PC-9 (cell line): ENCODE measurements around the gene AKAP6. TPM values are rescaled to one million over a fixed set of nuclear protein-coding genes. Genes with fewer than 3 reads are reported as not detected.

ENCODE experiments used
- BruUV-seq: library from RNA; stranded (reverse); fragments of 400-500 nt; replicated peaks from 2 replicates; lab custom pipeline; 2021; lab: Mats Ljungman, UMichigan
- CTCF ChIA-PET: fragments of 300-600 bp; sonication (Branson Sonifier 250); formaldehyde crosslinking; loops from one replicate; lab custom pipeline; 2022; ENCODE audit warnings: antibody characterized with exemption; lab: Charles Lee
- POLR2A ChIA-PET: fragments of 300-600 bp; sonication (Branson Sonifier 250); formaldehyde crosslinking; loops from one replicate; lab custom pipeline; 2022; ENCODE audit warnings: antibody characterized with exemption; ENCODE audit not compliant: unreplicated experiment; lab: Charles Lee
- DNase-seq, 2 experiments: peaks; one replicate each; pipeline versions ENCODE4 v3.0.0 to v3.0.0-alpha.2; 2015 to 2022; ENCODE audit warnings: mixed read lengths in 1 of 2
- H2AFZ ChIP-seq: fragments of 200-600 bp; sonication (generic); 2 replicates; pipeline ENCODE4 v1.8.1; 2017; ENCODE audit warnings: antibody characterized with exemption
- H3F3A ChIP-seq: fragments of 200-600 bp; sonication (generic); 2 replicates; pipeline ENCODE4 v1.8.1; 2017; ENCODE audit warnings: antibody characterized with exemption, mild to moderate bottlenecking, low read depth; ENCODE audit not compliant: insufficient read depth
- H3K27ac ChIP-seq: fragments of 200-600 bp; sonication (generic); 2 replicates; pipeline ENCODE4 v1.6.1; 2016; ENCODE audit warnings: mixed run types
- H3K27me3 ChIP-seq: fragments of 200-600 bp; sonication (generic); 2 replicates; pipeline ENCODE4 v1.6.1; 2016; ENCODE audit warnings: low read depth, mixed run types; ENCODE audit not compliant: insufficient read depth
- H3K36me3 ChIP-seq: fragments of 200-600 bp; sonication (generic); 2 replicates; pipeline ENCODE4 v1.6.1; 2016; ENCODE audit warnings: low read depth, mixed run types
- H3K4me1 ChIP-seq: fragments of 200-600 bp; sonication (generic); replicated peaks from 2 replicates; pipeline ENCODE4 v1.6.1; 2016; ENCODE audit warnings: mixed run types; ENCODE audit not compliant: insufficient read depth
- H3K4me2 ChIP-seq: fragments of 200-600 bp; sonication (generic); 2 replicates; pipeline ENCODE4 v1.6.1; 2017; ENCODE audit warnings: mixed run types
- H3K4me3 ChIP-seq: fragments of 200-600 bp; sonication (generic); 2 replicates; pipeline ENCODE4 v1.6.1; 2016; ENCODE audit warnings: mixed run types
- H3K79me2 ChIP-seq: fragments of 200-600 bp; sonication (generic); 2 replicates; pipeline ENCODE4 v1.6.1; 2017; ENCODE audit warnings: low read depth, mixed run types
- H3K9me2 ChIP-seq: fragments of 200-600 bp; sonication (generic); 2 replicates; pipeline ENCODE4 v1.8.1; 2017; ENCODE audit warnings: mild to moderate bottlenecking; ENCODE audit not compliant: insufficient read depth
- H3K9me3 ChIP-seq: fragments of 200-600 bp; sonication (generic); 2 replicates; pipeline ENCODE4 v1.8.1; 2016; ENCODE audit warnings: low read depth; ENCODE audit not compliant: insufficient read depth
- H4K20me1 ChIP-seq: fragments of 200-600 bp; sonication (generic); 2 replicates; pipeline ENCODE4 v1.8.1; 2017; ENCODE audit not compliant: insufficient read depth
- EZH2 ChIP-seq: fragments of 200-600 bp; sonication (generic); IDR thresholded peaks from 2 replicates; pipeline ENCODE4 v1.8.0; 2017; ENCODE audit warnings: antibody characterized with exemption, low read depth
- intact Hi-C: fragments of 100-400 bp; cut with micrococcal nuclease; formaldehyde crosslinking; loops from one replicate; pipeline ENCODE4 v1.10.0; 2022; ENCODE audit not compliant: unreplicated experiment
- total RNA-seq: library from RNA; stranded (reverse); gene quantifications from 2 replicates; pipeline ENCODE4 v1.2.3, GENCODE V29; 2021
- TF ChIP-seq, protein P1 (sequence below): fragments of 200-600 bp; sonication (generic); conservative IDR thresholded peaks from 2 replicates; pipeline ENCODE4 v1.6.1; 2017; ENCODE audit warnings: mixed run types, antibody characterized with exemption, mild to moderate bottlenecking, moderate library complexity

Gene AKAP6
- total RNA-seq, 1 experiment from 2014 or later = 2.8 TPM

DNA sequence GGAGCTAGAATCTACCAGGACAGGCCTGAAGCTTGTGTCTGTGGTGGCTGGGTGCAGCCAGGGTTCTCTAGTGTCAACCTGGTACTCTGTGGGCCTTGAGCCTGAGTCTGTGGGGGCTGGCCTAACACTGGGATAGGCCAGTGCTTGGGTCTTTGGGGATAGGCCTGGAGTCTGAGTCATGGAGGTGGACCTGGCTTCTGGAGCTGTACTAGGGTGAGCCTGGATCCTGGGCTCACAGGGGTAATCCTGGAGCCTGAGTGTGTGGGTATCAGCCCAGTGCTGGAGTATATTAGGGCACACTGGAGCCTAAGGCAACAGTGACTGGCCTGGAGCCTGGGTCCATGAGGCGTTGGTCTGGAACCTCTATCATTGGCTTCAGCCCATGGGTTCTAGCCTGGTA lies 427.1 kb downstream of the AKAP6 start:
- Histone ChIP-seq H3K9me2 (no peaks in the 10 kb centered on the region), H3K27ac (no peak overlapping the region), H3K36me3 (no peaks in the 10 kb centered on the region), H3K4me1 (no peaks in the 10 kb centered on the region), H3K9me3 (no peaks in the 10 kb centered on the region), H4K20me1 (no peaks in the 10 kb centered on the region), H3K4me3 (no peak overlapping the region), H3K79me2 (no peaks in the 10 kb centered on the region), H3K27me3 (no peaks in the 10 kb centered on the region), H3K4me2 (no peak overlapping the region), H3F3A (no peaks in the 10 kb centered on the region), H2AFZ (no peak overlapping the region)
- intact Hi-C loops = no loop called here
- no TSS peak for BruUV-seq
- TF ChIP-seq, protein P1, sequence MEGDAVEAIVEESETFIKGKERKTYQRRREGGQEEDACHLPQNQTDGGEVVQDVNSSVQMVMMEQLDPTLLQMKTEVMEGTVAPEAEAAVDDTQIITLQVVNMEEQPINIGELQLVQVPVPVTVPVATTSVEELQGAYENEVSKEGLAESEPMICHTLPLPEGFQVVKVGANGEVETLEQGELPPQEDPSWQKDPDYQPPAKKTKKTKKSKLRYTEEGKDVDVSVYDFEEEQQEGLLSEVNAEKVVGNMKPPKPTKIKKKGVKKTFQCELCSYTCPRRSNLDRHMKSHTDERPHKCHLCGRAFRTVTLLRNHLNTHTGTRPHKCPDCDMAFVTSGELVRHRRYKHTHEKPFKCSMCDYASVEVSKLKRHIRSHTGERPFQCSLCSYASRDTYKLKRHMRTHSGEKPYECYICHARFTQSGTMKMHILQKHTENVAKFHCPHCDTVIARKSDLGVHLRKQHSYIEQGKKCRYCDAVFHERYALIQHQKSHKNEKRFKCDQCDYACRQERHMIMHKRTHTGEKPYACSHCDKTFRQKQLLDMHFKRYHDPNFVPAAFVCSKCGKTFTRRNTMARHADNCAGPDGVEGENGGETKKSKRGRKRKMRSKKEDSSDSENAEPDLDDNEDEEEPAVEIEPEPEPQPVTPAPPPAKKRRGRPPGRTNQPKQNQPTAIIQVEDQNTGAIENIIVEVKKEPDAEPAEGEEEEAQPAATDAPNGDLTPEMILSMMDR = no peak
- no peak for TF ChIP-seq EZH2
- POLR2A ChIA-PET = no interaction called here
- CTCF ChIA-PET = no interaction called here
- DNase-seq = no peak

DNA sequence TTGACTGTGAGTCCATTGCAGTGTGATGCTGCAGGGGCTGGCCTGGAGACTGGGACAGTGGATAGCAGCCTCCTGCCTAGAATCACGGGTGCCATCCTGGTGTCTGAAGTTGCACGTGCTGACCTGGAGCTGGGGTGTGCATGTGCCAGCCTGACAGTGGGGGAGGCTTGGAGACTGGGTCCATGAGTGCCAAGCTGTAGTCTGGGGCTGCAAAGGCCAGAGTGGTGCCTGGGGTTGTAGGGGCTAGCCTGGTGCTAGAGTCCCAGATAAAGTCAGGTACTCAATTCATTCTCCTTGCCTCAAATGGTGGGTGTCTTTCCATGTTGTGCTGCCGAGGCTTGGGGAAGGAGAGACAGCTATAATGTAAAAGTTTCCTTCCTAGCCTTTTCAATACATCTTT lies 427.7 kb downstream of the AKAP6 start:
- BruUV-seq = no TSS peak

DNA sequence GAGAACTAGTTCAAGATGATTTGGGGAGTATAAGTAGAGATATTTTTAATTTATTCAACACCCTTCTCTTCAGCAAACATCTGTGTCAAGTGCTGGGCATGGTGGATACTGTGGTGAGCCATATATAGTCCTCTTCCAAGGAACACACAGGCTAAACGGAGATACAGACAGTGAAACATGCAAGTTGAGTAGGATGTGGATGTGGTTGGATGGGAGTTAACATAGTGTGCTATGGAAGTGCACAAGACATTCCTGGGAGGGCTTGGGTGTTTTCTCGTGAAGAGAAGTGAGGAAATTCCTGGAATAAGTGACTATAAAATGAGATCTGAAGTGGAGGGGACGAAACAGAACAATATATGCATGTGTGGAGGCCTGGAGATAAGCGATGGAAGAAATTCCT lies 428.5 kb downstream of the AKAP6 start:
- Histone ChIP-seq H4K20me1 (no peaks in the 10 kb centered on the region), H3K4me1 (no peaks in the 10 kb centered on the region), H2AFZ (no peak overlapping the region), H3K4me2 (no peak overlapping the region), H3K36me3 (no peaks in the 10 kb centered on the region), H3K4me3 (no peak overlapping the region), H3K79me2 (no peaks in the 10 kb centered on the region), H3K9me3 (no peaks in the 10 kb centered on the region), H3F3A (no peaks in the 10 kb centered on the region), H3K27me3 (no peaks in the 10 kb centered on the region), H3K27ac (no peak overlapping the region), H3K9me2 (no peaks in the 10 kb centered on the region)
- no peak for DNase-seq
- no peak for TF ChIP-seq EZH2
- TF ChIP-seq, protein P1 = no peak
- intact Hi-C loops = no loop called here
- POLR2A ChIA-PET = no interaction called here
- CTCF ChIA-PET = no interaction called here
- no TSS peak for BruUV-seq

More for the DNA sequence above, 427.7 kb downstream of the AKAP6 start:
- Histone ChIP-seq H3K4me2 (no peak overlapping the region), H3K79me2 (no peaks in the 10 kb centered on the region), H2AFZ (no peak overlapping the region), H3K27ac (no peak overlapping the region), H3K9me2 (no peaks in the 10 kb centered on the region), H3K4me3 (no peak overlapping the region), H3K9me3 (no peaks in the 10 kb centered on the region), H3K27me3 (no peaks in the 10 kb centered on the region), H3F3A (no peaks in the 10 kb centered on the region), H3K36me3 (no peaks in the 10 kb centered on the region), H4K20me1 (no peaks in the 10 kb centered on the region), H3K4me1 (no peaks in the 10 kb centered on the region)
- intact Hi-C loops = no loop called here
- no peak for TF ChIP-seq EZH2
- TF ChIP-seq, protein P1 = no peak
- CTCF ChIA-PET = no interaction called here
- no peak for DNase-seq
- POLR2A ChIA-PET = no interaction called here
